ENCODE measurements around the gene CCDC74B.
"Not testable (repeated sequence)": the region's sequence is repeated elsewhere in the genome, so short reads cannot be mapped to it uniquely, and the experiment has no call there.

Gene CCDC74B

DNA sequence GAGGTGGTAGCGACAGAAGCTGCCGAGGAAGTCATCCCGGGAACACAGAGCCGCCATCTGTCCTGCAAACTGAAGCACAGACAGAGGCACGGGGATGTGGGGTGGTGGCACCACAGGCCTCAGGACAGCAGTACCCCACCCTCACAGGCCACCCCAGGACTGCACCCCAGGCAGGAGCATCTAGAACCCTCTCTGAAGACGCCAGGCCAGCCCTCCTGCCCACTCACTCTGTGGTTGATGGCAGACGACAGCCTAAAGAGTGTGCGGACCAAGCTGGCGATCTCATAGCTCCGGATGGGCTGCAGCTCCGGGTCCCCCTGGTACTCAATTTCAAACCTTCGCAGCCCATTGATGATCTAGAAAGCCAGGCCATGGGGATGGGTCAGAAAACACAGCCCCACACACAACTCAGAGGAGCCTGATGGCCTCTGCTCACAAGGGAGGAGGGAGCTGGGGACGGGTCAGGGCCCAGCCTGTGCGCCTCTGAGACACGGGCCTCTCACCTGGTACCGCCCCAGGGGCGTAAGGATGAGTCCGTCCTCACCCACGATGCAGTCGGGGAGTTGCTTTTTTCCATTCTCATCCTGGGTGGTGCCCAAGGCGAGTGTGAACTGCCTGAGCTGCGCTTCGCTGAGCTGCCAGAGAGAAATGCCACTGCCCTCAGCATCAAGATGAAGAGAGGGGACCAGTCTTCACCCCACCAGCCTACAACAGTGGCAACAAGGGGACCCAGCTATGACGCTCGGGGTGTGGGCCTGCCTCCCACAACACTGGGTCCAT is 8.1 kb upstream of the CCDC74B start (continued):
- TF ChIP-seq, protein P1, sequence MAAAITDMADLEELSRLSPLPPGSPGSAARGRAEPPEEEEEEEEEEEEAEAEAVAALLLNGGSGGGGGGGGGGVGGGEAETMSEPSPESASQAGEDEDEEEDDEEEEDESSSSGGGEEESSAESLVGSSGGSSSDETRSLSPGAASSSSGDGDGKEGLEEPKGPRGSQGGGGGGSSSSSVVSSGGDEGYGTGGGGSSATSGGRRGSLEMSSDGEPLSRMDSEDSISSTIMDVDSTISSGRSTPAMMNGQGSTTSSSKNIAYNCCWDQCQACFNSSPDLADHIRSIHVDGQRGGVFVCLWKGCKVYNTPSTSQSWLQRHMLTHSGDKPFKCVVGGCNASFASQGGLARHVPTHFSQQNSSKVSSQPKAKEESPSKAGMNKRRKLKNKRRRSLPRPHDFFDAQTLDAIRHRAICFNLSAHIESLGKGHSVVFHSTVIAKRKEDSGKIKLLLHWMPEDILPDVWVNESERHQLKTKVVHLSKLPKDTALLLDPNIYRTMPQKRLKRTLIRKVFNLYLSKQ (tag by site-specific recombination; IDR thresholded peaks at IDR 0.05; ENCODE audit: borderline replicate concordance) = no peak
- TF ChIP-seq ZBTB11 (tag by site-specific recombination; conservative IDR thresholded peaks at IDR 0.05; ENCODE audit: low read depth) = no peak

- H3K4me3 ChIP-seq (ENCODE audit: low read depth, low read length); H3K27ac ChIP-seq (ENCODE audit: extremely low read depth, low read depth, low read length); H3K9me3 ChIP-seq (ENCODE audit: control insufficient read depth, insufficient read depth, low read depth, low read length); POLR2A ChIA-PET; H3K4me1 ChIP-seq (ENCODE audit: control insufficient read depth, insufficient read depth, low read length); CTCF ChIA-PET: not testable (repeated sequence)
- peaks cover 0 to 58% of the 10 kb centered on the region in 2 experiments; a peak in 1 of 3 replicates for H3K36me3 ChIP-seq (ENCODE audit: control insufficient read depth in 2 of 2, insufficient read depth in 1 of 2, low read length in 2 of 2)
Measured at GRCh38 chr2:130152136-130152815, 7.4 kb upstream of the CCDC74B start.

- peaks cover 0 to 48% of the 10 kb centered on the region in 2 experiments; a peak in 1 of 3 replicates for H3K36me3 ChIP-seq (ENCODE audit: control insufficient read depth in 2 of 2, insufficient read depth in 1 of 2, low read length in 2 of 2)
- H3K27ac ChIP-seq (ENCODE audit: extremely low read depth, low read depth, low read length); H3K4me3 ChIP-seq (ENCODE audit: low read depth, low read length); POLR2A ChIA-PET; H3K4me1 ChIP-seq (ENCODE audit: control insufficient read depth, insufficient read depth, low read length); H3K9me3 ChIP-seq (ENCODE audit: control insufficient read depth, insufficient read depth, low read depth, low read length); CTCF ChIA-PET: not testable (repeated sequence)
Measured at GRCh38 chr2:130151145-130151512, 6.2 kb upstream of the CCDC74B start.

GRCh38 chr2:130150181-130151144 is 5.6 kb upstream of the CCDC74B start:
- Histone ChIP-seq H3K4me1 (ENCODE audit: control insufficient read depth, insufficient read depth, low read length) (no peaks in the 10 kb centered on the region), H3K9me3 (ENCODE audit: control insufficient read depth, insufficient read depth, low read depth, low read length) (no peaks in the 10 kb centered on the region), H3K4me3 (ENCODE audit: low read depth, low read length) (no peak overlapping the region), H3K27ac (ENCODE audit: extremely low read depth, low read depth, low read length) (no peak overlapping the region), H3K36me3 (ENCODE audit: control insufficient read depth in 2 of 2, insufficient read depth in 1 of 2, low read length in 2 of 2) (peaks cover 0 to 42% of the 10 kb centered on the region in 2 experiments; a peak in 1 of 3 replicates)
- ChIA-PET CTCF (no interaction called here), POLR2A (no interaction called here)
- TF ChIP-seq ZNF571 (tag by site-specific recombination; IDR thresholded peaks at IDR 0.05) (no peak), ZBTB20 (tag by site-specific recombination; IDR thresholded peaks at IDR 0.05) (no peak), ZNF335 (tag by site-specific recombination; conservative IDR thresholded peaks at IDR 0.05) (no peak), PRDM10 (tag by site-specific recombination; IDR thresholded peaks at IDR 0.05) (no peak), ZBTB11 (tag by site-specific recombination; conservative IDR thresholded peaks at IDR 0.05; ENCODE audit: low read depth) (no peak), ZNF26 (tag by site-specific recombination; IDR thresholded peaks at IDR 0.05) (no peak), ZNF624 (tag by site-specific recombination; IDR thresholded peaks at IDR 0.05) (no peak), ZNF138 (tag by site-specific recombination; IDR thresholded peaks at IDR 0.05; ENCODE audit: borderline replicate concordance) (no peak), GLIS1 (tag by site-specific recombination; IDR thresholded peaks at IDR 0.05) (no peak)

Data from HEK293 (cell line).